Mesendoderm (in vitro differentiated cells): Measurements from ENCODE around the gene TMEM259.
"Not testable (repeated sequence)": the region's sequence is repeated elsewhere in the genome, so short reads cannot be mapped to it uniquely, and the experiment has no call there.

Experiments
- DNase-seq: peaks from one replicate; pipeline ENCODE4 v3.0.0; 2013
- H2AK5ac ChIP-seq: 2 replicates; pipeline ENCODE4 v1.6.1; 2013; ENCODE audit warnings: low read length, inconsistent platforms
- H2BK120ac ChIP-seq: 2 replicates; pipeline ENCODE4 v1.6.1; 2013; ENCODE audit warnings: low read depth, mild to moderate bottlenecking, low read length, moderate library complexity, mixed read lengths
- H2BK15ac ChIP-seq: replicated peaks from 2 replicates; pipeline ENCODE4 v1.6.1; 2013; ENCODE audit warnings: low read depth, mild to moderate bottlenecking, moderate library complexity
- H2BK5ac ChIP-seq: 2 replicates; pipeline ENCODE4 v1.6.1; 2013; ENCODE audit warnings: low read length, inconsistent platforms
- H3K18ac ChIP-seq: 2 replicates; pipeline ENCODE4 v1.6.1; 2013; ENCODE audit warnings: mild to moderate bottlenecking, low read length, mixed read lengths
- H3K23ac ChIP-seq: one replicate; pipeline ENCODE4 v1.6.1; 2013; ENCODE audit warnings: low read length
- H3K27ac ChIP-seq: 2 replicates; pipeline ENCODE4 v1.5.1; 2013; ENCODE audit warnings: low read depth, mild to moderate bottlenecking, inconsistent platforms, low read length, moderate library complexity
- H3K27me3 ChIP-seq: 2 replicates; pipeline ENCODE4 v1.6.1; 2013; ENCODE audit warnings: low read length, control low read depth, mild to moderate bottlenecking, inconsistent platforms; ENCODE audit not compliant: insufficient read depth, poor library complexity
- H3K36me3 ChIP-seq: 2 replicates; pipeline ENCODE4 v1.6.1; 2013; ENCODE audit warnings: low read length, inconsistent platforms; ENCODE audit not compliant: control insufficient read depth, insufficient read depth
- H3K4ac ChIP-seq: one replicate; pipeline ENCODE4 v1.6.1; 2013; ENCODE audit warnings: low read depth, mild to moderate bottlenecking, low read length, moderate library complexity
- H3K4me1 ChIP-seq: 2 replicates; pipeline ENCODE4 v1.6.1; 2013; ENCODE audit warnings: low read depth, low read length, inconsistent platforms; ENCODE audit not compliant: control insufficient read depth
- H3K4me2 ChIP-seq: 2 replicates; pipeline ENCODE4 v1.6.1; 2013; ENCODE audit warnings: low read length
- H3K4me3 ChIP-seq: 2 replicates; pipeline ENCODE4 v1.5.1; 2013; ENCODE audit warnings: mild to moderate bottlenecking, low read length
- H3K56ac ChIP-seq: one replicate; pipeline ENCODE4 v1.6.1; 2013; ENCODE audit warnings: low read length
- H3K79me1 ChIP-seq: 2 replicates; pipeline ENCODE4 v1.6.1; 2013; ENCODE audit warnings: low read length, inconsistent platforms
- H3K79me2 ChIP-seq: 2 replicates; pipeline ENCODE4 v1.6.1; 2013; ENCODE audit warnings: mild to moderate bottlenecking, low read length; ENCODE audit not compliant: control insufficient read depth, insufficient read depth
- H3K9ac ChIP-seq: 2 replicates; pipeline ENCODE4 v1.6.1; 2013; ENCODE audit warnings: low read length, inconsistent platforms
- H4K5ac ChIP-seq: one replicate; pipeline ENCODE4 v1.6.1; 2013; ENCODE audit warnings: low read length
- H4K8ac ChIP-seq: one replicate; pipeline ENCODE4 v1.6.1; 2013; ENCODE audit warnings: low read depth, mild to moderate bottlenecking, control low read depth, low read length, moderate library complexity
- WGBS: extraction: QIAGEN DNeasy Blood & Tissue Kit; methylation state at CpG from one replicate; pipeline ENCODE4 v1.1.7; 2013; ENCODE audit warnings: low lambda C conversion rate, missing lambda C conversion rate; ENCODE audit not compliant: insufficient coverage; ENCODE audit errors: extremely low coverage; 5-methylcytosine and 5-hydroxymethylcytosine counted together

TMEM259 gene

DNA sequence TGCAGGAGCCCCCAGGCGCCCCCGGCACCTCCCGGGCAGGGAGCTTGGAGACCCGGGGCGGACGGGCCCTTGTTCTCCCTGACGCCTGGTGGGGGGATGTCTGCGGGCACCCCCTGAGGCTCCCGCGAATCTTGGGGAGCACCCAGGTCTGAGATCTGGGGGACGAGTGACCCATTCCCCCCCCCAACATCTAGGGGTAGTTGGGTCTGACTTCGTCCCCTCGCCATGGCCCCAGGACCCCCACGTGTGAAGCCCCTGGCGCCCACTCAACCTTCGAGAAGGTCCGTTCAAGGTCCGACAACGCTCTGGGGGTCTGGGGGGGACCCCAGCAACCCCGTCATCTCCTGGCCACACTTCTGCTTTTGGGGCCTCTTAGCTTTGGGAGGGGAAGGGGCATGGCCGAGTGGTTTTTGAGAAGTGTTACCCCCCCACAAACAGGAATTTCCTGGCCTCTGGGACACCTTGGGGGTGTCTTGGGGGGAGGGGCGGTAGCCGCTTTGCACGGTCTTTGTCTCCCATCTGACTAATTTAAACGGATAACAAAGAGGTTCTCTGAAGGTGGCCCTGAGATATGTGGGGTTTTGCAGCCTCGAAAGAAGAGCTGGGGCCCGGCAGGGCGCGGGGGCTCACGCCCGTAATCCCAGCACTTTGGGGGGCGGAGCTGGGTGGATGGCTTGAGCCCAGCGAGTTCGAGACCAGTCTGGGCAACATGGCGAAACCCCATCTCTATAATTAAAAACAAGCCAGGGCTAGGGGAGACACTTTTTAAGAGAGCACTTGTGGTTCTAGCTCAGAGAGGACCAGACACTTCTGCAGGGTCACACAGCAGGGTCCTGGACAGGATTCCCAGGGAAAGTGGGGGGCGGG lies 6.1 kb upstream of the TMEM259 start:
- peaks cover 36% of the 10 kb centered on the region for H3K79me2 ChIP-seq
- no CpG with 5 or more reads among the region's 36 CpGs for WGBS
- H2BK120ac ChIP-seq = peak overlapping the region; percentile 32

DNA sequence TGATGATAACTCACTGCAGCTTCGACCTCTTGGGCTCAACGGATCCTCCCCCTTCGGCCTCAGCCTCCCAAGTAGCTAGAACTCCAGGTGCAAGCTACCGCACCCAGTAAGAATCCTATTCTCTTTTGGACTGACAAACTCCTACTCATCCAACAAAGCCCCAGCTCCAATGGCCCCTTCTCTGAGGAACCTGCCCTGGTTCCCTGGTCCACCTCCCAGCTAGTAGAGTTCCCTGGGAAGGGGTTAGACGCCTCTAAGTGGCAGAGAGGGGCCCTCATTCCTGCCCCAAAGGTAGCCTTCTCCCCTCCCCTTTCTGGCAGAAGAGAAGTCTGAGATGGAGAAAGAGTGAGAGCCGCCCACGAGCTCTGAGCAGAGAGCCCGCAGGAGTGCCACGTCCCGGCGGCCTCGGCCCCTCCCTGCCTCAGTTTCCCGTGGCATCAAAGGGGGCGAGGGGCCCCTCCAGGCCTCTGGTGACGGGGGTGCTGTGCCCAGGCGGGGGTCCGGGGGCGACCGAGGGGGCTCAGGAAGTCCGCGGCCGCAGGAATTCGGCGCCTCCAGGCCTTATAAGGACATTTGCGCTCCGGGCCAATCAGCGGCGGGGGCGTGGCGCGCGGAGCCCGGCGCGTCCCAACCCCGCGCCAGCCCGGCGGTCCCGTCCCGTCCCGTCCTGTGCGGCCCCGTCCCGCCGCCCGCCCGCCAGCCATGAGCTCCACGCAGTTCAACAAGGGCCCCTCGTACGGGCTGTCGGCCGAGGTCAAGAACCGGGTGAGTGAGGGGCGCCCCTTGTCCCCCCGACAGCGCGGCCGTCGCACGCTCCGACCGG lies 5.2 kb upstream of the TMEM259 start, which contains the start of gene CNN2:
CNN2 (plus strand) TSS at position 649 of the 823 bp plus-strand sequence; CDS start at position 703, 54 bp downstream.
- peak; percentile 89 for DNase-seq
- H3K23ac ChIP-seq = peak within 1 kb of the TSS; percentile 94
- no peak within 1 kb of the TSS for H4K5ac ChIP-seq
- H3K27ac ChIP-seq = peak within 1 kb of the TSS; percentile 97
- peaks cover 36% of the 10 kb centered on the region for H3K79me2 ChIP-seq
- H3K9ac ChIP-seq = peak within 1 kb of the TSS; percentile 98
- peak within 1 kb of the TSS; percentile 29 for H4K8ac ChIP-seq
- peak within 1 kb of the TSS; percentile 65 for H2AK5ac ChIP-seq
- no peaks in the 10 kb centered on the region for H3K27me3 ChIP-seq
- H3K4me1 ChIP-seq = no peaks in the 10 kb centered on the region
- peak within 1 kb of the TSS; percentile 95 for H3K4ac ChIP-seq
- peaks cover 3% of the 10 kb centered on the region for H3K79me1 ChIP-seq
- H3K56ac ChIP-seq = peak within 1 kb of the TSS; percentile 97
- peak within 1 kb of the TSS; percentile 52 for H2BK120ac ChIP-seq
- H2BK15ac ChIP-seq = no peak within 1 kb of the TSS
- H2BK5ac ChIP-seq = peak within 1 kb of the TSS; percentile 88
- H3K18ac ChIP-seq = peak within 1 kb of the TSS; percentile 89
- peak within 1 kb of the TSS; percentile 94 for H3K4me3 ChIP-seq
- H3K36me3 ChIP-seq = no peaks in the 10 kb centered on the region
- H3K4me2 ChIP-seq = peak within 1 kb of the TSS; percentile 84
- no CpG with 5 or more reads among the region's 63 CpGs for WGBS

More for the DNA sequence above, 6.1 kb upstream of the TMEM259 start:
- H3K56ac ChIP-seq = peak overlapping the region; percentile 97
- H3K23ac ChIP-seq = peak overlapping the region; percentile 94
- peak overlapping the region; percentile 84 for H3K4me2 ChIP-seq
- H4K5ac ChIP-seq = no peak overlapping the region
- H3K4me1 ChIP-seq = no peaks in the 10 kb centered on the region
- peak overlapping the region; percentile 65 for H2AK5ac ChIP-seq
- H3K27me3 ChIP-seq = no peaks in the 10 kb centered on the region
- DNase-seq = no peak
- peak overlapping the region; percentile 94 for H3K4me3 ChIP-seq
- no peak overlapping the region for H2BK15ac ChIP-seq
- peak overlapping the region; percentile 93 for H3K4ac ChIP-seq
- peak overlapping the region; percentile 98 for H3K9ac ChIP-seq
- peak overlapping the region; percentile 88 for H2BK5ac ChIP-seq
- peak overlapping the region; percentile 97 for H3K27ac ChIP-seq
- no peaks in the 10 kb centered on the region for H3K36me3 ChIP-seq
- no peak overlapping the region for H4K8ac ChIP-seq
- H3K79me1 ChIP-seq = peaks cover 3% of the 10 kb centered on the region
- peak overlapping the region; percentile 86 for H3K18ac ChIP-seq

DNA sequence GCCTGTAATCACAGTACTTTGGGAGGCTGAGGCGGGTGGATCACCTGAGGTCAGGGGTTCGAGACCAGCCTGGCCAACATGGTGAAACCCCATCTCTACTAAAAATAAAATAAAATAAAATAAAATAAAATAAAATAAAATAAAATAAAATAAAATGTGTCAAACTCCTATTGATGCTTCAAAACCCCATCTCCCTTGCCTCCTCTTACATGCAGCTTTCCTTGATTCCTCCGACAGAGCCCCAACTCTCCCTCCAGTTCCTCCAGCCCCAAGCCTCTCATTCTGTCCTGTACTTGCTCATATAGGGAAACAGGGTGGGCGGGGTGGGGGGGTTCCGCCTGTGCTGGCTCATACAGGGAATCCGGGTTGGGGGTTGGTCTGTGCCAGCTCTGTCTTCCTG lies 4.2 kb upstream of the TMEM259 start:
- not testable (repeated sequence) for H3K4me3 ChIP-seq, H3K56ac ChIP-seq, H3K9ac ChIP-seq, H3K4me1 ChIP-seq, H4K8ac ChIP-seq, H3K27me3 ChIP-seq, H2BK120ac ChIP-seq, H2BK5ac ChIP-seq, H3K36me3 ChIP-seq, H3K27ac ChIP-seq, H2AK5ac ChIP-seq, DNase-seq, H4K5ac ChIP-seq, H2BK15ac ChIP-seq, H3K4ac ChIP-seq, H3K79me1 ChIP-seq, H3K18ac ChIP-seq, H3K23ac ChIP-seq, H3K4me2 ChIP-seq
- WGBS = no CpG with 5 or more reads among the region's 6 CpGs
- H3K79me2 ChIP-seq = peaks cover 37% of the 10 kb centered on the region

GRCh38 chr19:1023883-1024188 lies 2.9 kb upstream of the TMEM259 start:
- not testable (repeated sequence) for H2BK120ac ChIP-seq
- WGBS = no CpG with 5 or more reads among the region's 5 CpGs

DNA sequence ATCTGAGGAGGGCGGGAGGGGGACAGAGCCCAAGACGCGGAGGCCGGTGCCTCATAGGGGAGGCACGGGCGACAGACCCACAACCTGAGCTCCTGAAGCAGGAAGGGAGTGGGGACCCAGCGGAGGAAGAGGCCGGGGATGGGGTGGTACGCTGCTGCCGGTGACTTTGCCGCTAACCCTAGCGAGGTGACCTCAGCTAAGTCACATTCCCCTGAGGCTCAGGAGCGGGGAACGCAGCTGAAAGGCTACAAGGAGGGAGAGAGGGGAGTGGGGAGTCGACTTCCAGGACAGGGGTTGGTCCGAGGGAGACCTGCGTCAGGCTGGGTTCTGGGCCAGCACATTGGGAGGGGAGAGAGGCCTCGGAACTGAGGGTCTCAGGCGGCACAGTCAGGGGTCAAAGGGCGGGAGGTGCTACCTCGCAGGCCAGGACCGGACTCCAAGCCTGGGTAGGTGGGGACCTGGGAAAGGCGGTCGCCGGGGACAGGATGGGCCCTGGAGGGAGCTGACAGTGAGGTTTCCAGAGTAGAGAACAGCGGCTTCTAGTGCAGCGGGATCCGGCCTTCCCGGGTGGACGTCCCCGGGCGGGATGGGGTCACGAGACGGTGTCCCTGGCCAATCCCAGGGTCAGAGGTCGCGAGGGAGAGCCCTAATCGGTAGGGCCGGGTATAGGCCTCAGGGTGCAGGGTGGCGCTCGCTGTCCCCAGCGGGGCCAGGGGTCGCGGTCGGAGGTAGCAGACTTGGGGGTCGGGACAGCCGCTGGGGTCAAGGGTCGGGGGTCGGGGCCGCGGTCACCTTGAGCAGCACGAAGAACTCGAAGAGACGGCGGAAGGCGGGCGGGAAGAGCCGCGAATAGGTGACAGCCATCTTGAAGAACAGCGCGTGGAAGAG lies 699 bp downstream of the TMEM259 start:
- Histone ChIP-seq H2AK5ac (no peak overlapping the region), H3K4ac (peak overlapping the region; percentile 44), H2BK15ac (no peak overlapping the region), H3K4me1 (peaks cover 6% of the 10 kb centered on the region), H3K79me2 (peaks cover 55% of the 10 kb centered on the region), H3K27ac (peak overlapping the region; percentile 63), H3K4me2 (peak overlapping the region; percentile 85), H4K8ac (no peak overlapping the region), H3K56ac (peak overlapping the region; percentile 96), H3K9ac (peak overlapping the region; percentile 87), H4K5ac (no peak overlapping the region), H3K27me3 (no peaks in the 10 kb centered on the region), H3K23ac (no peak overlapping the region), H2BK5ac (no peak overlapping the region), H3K79me1 (peaks cover 23% of the 10 kb centered on the region), H2BK120ac (no peak overlapping the region), H3K18ac (peak overlapping the region; percentile 97), H3K4me3 (peak overlapping the region; percentile 77), H3K36me3 (no peaks in the 10 kb centered on the region)
- DNase-seq = peak; percentile 64
- no CpG with 5 or more reads among the region's 60 CpGs for WGBS

More at GRCh38 chr19:1023883-1024188, 2.9 kb upstream of the TMEM259 start:
- not testable (repeated sequence) for H3K27me3 ChIP-seq, H3K36me3 ChIP-seq, H3K4me3 ChIP-seq, H3K4ac ChIP-seq, H4K5ac ChIP-seq, H3K56ac ChIP-seq, H3K9ac ChIP-seq, H3K79me1 ChIP-seq, H2AK5ac ChIP-seq, H2BK5ac ChIP-seq, H3K4me2 ChIP-seq, H3K4me1 ChIP-seq, H2BK15ac ChIP-seq, DNase-seq, H3K18ac ChIP-seq, H3K23ac ChIP-seq, H3K27ac ChIP-seq, H4K8ac ChIP-seq
- H3K79me2 ChIP-seq = peaks cover 41% of the 10 kb centered on the region
